H9 (cell line): ENCODE data around the gene COPG1. TPM values are rescaled to one million over a fixed set of nuclear protein-coding genes. Genes with fewer than 3 reads are reported as not detected.

Experiments used
- DNase-seq: peaks from one replicate; pipeline ENCODE4 v3.0.0-alpha.2; 2017
- H2AFZ ChIP-seq: one replicate; pipeline ENCODE4 v1.6.1; 2013; ENCODE audit warnings: mild to moderate bottlenecking, low read length, control low read depth, moderate library complexity
- H2AK5ac ChIP-seq: 2 replicates; pipeline ENCODE4 v1.6.1; 2013; ENCODE audit warnings: low read length, control low read depth, mixed read lengths; ENCODE audit not compliant: insufficient read length
- H2BK120ac ChIP-seq: one replicate; pipeline ENCODE4 v1.6.1; 2013; ENCODE audit warnings: low read depth, mild to moderate bottlenecking, low read length, control low read depth, inconsistent platforms; ENCODE audit not compliant: poor library complexity, severe bottlenecking
- H2BK12ac ChIP-seq: 2 replicates; pipeline ENCODE4 v1.6.1; 2013; ENCODE audit warnings: low read length, control low read depth, mixed read lengths, low read depth; ENCODE audit not compliant: insufficient read length
- H2BK15ac ChIP-seq: 2 replicates; pipeline ENCODE4 v1.6.1; 2013; ENCODE audit warnings: low read depth, low read length, control low read depth
- H2BK20ac ChIP-seq: one replicate; pipeline ENCODE4 v1.6.1; 2013; ENCODE audit warnings: low read depth, mild to moderate bottlenecking, low read length, control low read depth, inconsistent platforms; ENCODE audit not compliant: poor library complexity, severe bottlenecking
- H2BK5ac ChIP-seq: 2 replicates; pipeline ENCODE4 v1.6.1; 2013; ENCODE audit warnings: low read length, control low read depth, mixed read lengths; ENCODE audit not compliant: insufficient read length
- H3K14ac ChIP-seq: 2 replicates; pipeline ENCODE4 v1.6.1; 2013; ENCODE audit warnings: low read length, control low read depth; ENCODE audit not compliant: insufficient read depth
- H3K18ac ChIP-seq: 2 replicates; pipeline ENCODE4 v1.6.1; 2013; ENCODE audit warnings: low read depth, mild to moderate bottlenecking, mixed read lengths, low read length, control low read depth; ENCODE audit not compliant: insufficient read length
- H3K23ac ChIP-seq: 2 replicates; pipeline ENCODE4 v1.6.1; 2013; ENCODE audit warnings: low read length, control low read depth, mixed read lengths, low read depth; ENCODE audit not compliant: insufficient read length
- H3K23me2 ChIP-seq: 2 replicates; pipeline ENCODE4 v1.6.1; 2013; ENCODE audit warnings: low read depth, mild to moderate bottlenecking, mixed read lengths, low read length, control low read depth; ENCODE audit not compliant: insufficient read length, poor library complexity, severe bottlenecking
- H3K27ac ChIP-seq: 2 replicates; pipeline ENCODE4 v1.5.1; 2013; ENCODE audit warnings: low read length, control low read depth, mixed read lengths, low read depth; ENCODE audit not compliant: insufficient read length
- H3K27me3 ChIP-seq: 2 replicates; pipeline ENCODE4 v1.6.1; 2013; ENCODE audit warnings: low read length, control low read depth, inconsistent platforms; ENCODE audit not compliant: insufficient read depth
- H3K4ac ChIP-seq: 2 replicates; pipeline ENCODE4 v1.6.1; 2013; ENCODE audit warnings: low read depth, mild to moderate bottlenecking, control low read depth, inconsistent platforms, low read length, moderate library complexity
- H3K4me1 ChIP-seq: 2 replicates; pipeline ENCODE4 v1.6.1; 2013; ENCODE audit warnings: low read length, control low read depth, inconsistent platforms; ENCODE audit not compliant: insufficient read depth
- H3K4me2 ChIP-seq: 2 replicates; pipeline ENCODE4 v1.6.1; 2013; ENCODE audit warnings: low read length, control low read depth, mixed read lengths; ENCODE audit not compliant: insufficient read length, insufficient read depth
- H3K56ac ChIP-seq: 2 replicates; pipeline ENCODE4 v1.6.1; 2013; ENCODE audit warnings: low read depth, mild to moderate bottlenecking, mixed read lengths, low read length, control low read depth; ENCODE audit not compliant: insufficient read length
- H3K79me1 ChIP-seq: 2 replicates; pipeline ENCODE4 v1.6.1; 2013; ENCODE audit warnings: low read depth, mild to moderate bottlenecking, moderate library complexity, low read length, control low read depth, inconsistent platforms; ENCODE audit not compliant: insufficient read depth, poor library complexity, severe bottlenecking
- H3K79me2 ChIP-seq: 2 replicates; pipeline ENCODE4 v1.6.1; 2013; ENCODE audit warnings: low read length, control low read depth, inconsistent platforms; ENCODE audit not compliant: insufficient read depth
- H3K9ac ChIP-seq: 2 replicates; pipeline ENCODE4 v1.6.1; 2013; ENCODE audit warnings: low read length, control low read depth, mixed read lengths; ENCODE audit not compliant: insufficient read length; ENCODE audit errors: extremely low read depth
- H3K9me3 ChIP-seq: one replicate; pipeline ENCODE4 v1.6.1; 2013; ENCODE audit warnings: low read depth, low read length, inconsistent platforms; ENCODE audit not compliant: control insufficient read depth
- H3T11ph ChIP-seq: one replicate; pipeline ENCODE4 v1.6.1; 2013; ENCODE audit warnings: mild to moderate bottlenecking, low read length, control low read depth, inconsistent platforms
- H4K20me1 ChIP-seq: one replicate; pipeline ENCODE4 v1.6.1; 2013; ENCODE audit not compliant: control insufficient read depth, insufficient read length, insufficient read depth
- H4K5ac ChIP-seq: 2 replicates; pipeline ENCODE4 v1.6.1; 2013; ENCODE audit warnings: low read depth, mild to moderate bottlenecking, mixed read lengths, low read length, control low read depth; ENCODE audit not compliant: insufficient read length
- H4K8ac ChIP-seq: replicated peaks from 2 replicates; pipeline ENCODE4 v1.6.1; 2013; ENCODE audit warnings: low read length, control low read depth, mixed read lengths, low read depth; ENCODE audit not compliant: insufficient read length
- H4K91ac ChIP-seq: 2 replicates; pipeline ENCODE4 v1.6.1; 2013; ENCODE audit warnings: low read depth, mild to moderate bottlenecking, moderate library complexity, mixed read lengths, low read length, control low read depth; ENCODE audit not compliant: insufficient read length
- H3K27ac Mint-ChIP-seq, 3 experiments: 2 replicates in 2 of 3; 3 replicates in 1 of 3; pipeline ENCODE4 v1.8.0; 2020 to 2021; ENCODE audit warnings: mixed read lengths in 3 of 3, mild to moderate bottlenecking in 1 of 3, moderate library complexity in 1 of 3
- H3K27me3 Mint-ChIP-seq: 2 replicates; pipeline ENCODE4 v1.8.0; 2021; ENCODE audit warnings: low read depth, mild to moderate bottlenecking, moderate library complexity, mixed read lengths
- H3K36me3 Mint-ChIP-seq, 3 experiments: 2 replicates in 2 of 3; 3 replicates in 1 of 3; pipeline ENCODE4 v1.8.0; 2020 to 2021; ENCODE audit warnings: low read depth in 3 of 3, mixed read lengths in 3 of 3; ENCODE audit not compliant: insufficient read depth in 1 of 3
- H3K4me1 Mint-ChIP-seq, 2 experiments: 2 replicates each; pipeline ENCODE4 v1.8.0; 2020; ENCODE audit warnings: mixed read lengths in 2 of 2
- H3K4me3 Mint-ChIP-seq, 2 experiments: 2 replicates in 1 of 2; 3 replicates in 1 of 2; pipeline ENCODE4 v1.8.0; 2020 to 2021; ENCODE audit warnings: mild to moderate bottlenecking in 2 of 2, mixed read lengths in 2 of 2, moderate library complexity in 1 of 2
- H3K9me3 Mint-ChIP-seq, 2 experiments: 2 replicates in 1 of 2; 3 replicates in 1 of 2; pipeline ENCODE4 v1.8.0; 2020; ENCODE audit warnings: mild to moderate bottlenecking in 2 of 2, mixed read lengths in 2 of 2, moderate library complexity in 1 of 2
- WGBS: extraction: QIAGEN DNeasy Blood & Tissue Kit; methylation state at CpG from one replicate; pipeline ENCODE4 v1.1.7; 2013; ENCODE audit warnings: missing lambda C conversion rate, low lambda C conversion rate, mixed read lengths; ENCODE audit not compliant: insufficient read length; ENCODE audit errors: extremely low coverage; 5-methylcytosine and 5-hydroxymethylcytosine counted together
- total RNA-seq: library from RNA; stranded (reverse); gene quantifications from 2 replicates; pipeline ENCODE4 v1.2.1, GENCODE V29; 2021
- TF ChIP-seq, protein P1 (sequence below): fragments of 200-600 bp; sonication (generic); conservative IDR thresholded peaks from 3 replicates; pipeline ENCODE4 v1.8.0; 2021; ENCODE audit warnings: antibody characterized with exemption, mild to moderate bottlenecking

The COPG1 gene
- total RNA-seq, 1 experiment from 2014 or later = 147 TPM

DNA sequence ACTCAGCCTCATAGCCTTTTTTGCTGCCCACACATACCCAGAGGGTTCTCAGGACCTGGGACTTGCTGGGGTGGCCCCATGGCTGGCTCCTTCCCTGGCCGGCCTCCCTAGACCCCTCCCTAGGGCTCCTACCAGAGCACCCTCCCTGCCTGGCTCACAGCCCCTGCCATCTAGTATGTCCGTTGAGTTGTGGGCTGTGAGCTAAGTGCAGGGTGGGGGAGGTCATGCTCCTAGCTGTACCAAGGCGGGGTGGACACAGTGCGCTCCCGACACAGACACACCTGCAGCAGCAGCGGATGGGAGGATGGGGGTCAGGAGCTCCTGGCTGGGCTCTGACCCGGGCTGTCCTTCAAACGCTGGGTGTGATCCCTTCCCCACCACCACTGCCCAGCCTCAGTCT lies 70.9 kb downstream of the COPG1 start:
- Histone ChIP-seq H3K79me2 (no peaks in the 10 kb centered on the region), H2AFZ (no peak overlapping the region), H2BK20ac (no peak overlapping the region), H4K20me1 (no peaks in the 10 kb centered on the region), H3K9ac (no peak overlapping the region), H2BK12ac (no peak overlapping the region), H3K27ac (no peak overlapping the region), H3K4me2 (no peak overlapping the region), H4K8ac (no peak overlapping the region), H3K4me1 (no peaks in the 10 kb centered on the region), H2BK120ac (no peak overlapping the region), H3K14ac (no peak overlapping the region), H3K18ac (no peak overlapping the region), H2BK5ac (no peak overlapping the region), H3K9me3 (no peaks in the 10 kb centered on the region), H3K79me1 (no peaks in the 10 kb centered on the region), H3K56ac (no peak overlapping the region), H3K23ac (no peak overlapping the region), H3K23me2 (peaks cover 4% of the 10 kb centered on the region), H4K91ac (no peak overlapping the region), H4K5ac (no peak overlapping the region), H2BK15ac (no peak overlapping the region), H3K27me3 (no peaks in the 10 kb centered on the region), H2AK5ac (no peak overlapping the region), H3K4ac (no peak overlapping the region), H3T11ph (no peak overlapping the region)
- TF ChIP-seq, protein P1, sequence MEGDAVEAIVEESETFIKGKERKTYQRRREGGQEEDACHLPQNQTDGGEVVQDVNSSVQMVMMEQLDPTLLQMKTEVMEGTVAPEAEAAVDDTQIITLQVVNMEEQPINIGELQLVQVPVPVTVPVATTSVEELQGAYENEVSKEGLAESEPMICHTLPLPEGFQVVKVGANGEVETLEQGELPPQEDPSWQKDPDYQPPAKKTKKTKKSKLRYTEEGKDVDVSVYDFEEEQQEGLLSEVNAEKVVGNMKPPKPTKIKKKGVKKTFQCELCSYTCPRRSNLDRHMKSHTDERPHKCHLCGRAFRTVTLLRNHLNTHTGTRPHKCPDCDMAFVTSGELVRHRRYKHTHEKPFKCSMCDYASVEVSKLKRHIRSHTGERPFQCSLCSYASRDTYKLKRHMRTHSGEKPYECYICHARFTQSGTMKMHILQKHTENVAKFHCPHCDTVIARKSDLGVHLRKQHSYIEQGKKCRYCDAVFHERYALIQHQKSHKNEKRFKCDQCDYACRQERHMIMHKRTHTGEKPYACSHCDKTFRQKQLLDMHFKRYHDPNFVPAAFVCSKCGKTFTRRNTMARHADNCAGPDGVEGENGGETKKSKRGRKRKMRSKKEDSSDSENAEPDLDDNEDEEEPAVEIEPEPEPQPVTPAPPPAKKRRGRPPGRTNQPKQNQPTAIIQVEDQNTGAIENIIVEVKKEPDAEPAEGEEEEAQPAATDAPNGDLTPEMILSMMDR = no peak
- no CpG with 5 or more reads among the region's 8 CpGs for WGBS
- peaks cover 3 to 20% (median 9%) of the 10 kb centered on the region in 3 experiments; a peak in 5 of 7 replicates for H3K36me3 Mint-ChIP-seq
- H3K4me1 Mint-ChIP-seq = peaks cover 3% of the 10 kb centered on the region in 2 experiments; a peak in 1 of 4 replicates
- H3K9me3 Mint-ChIP-seq = no peaks in the 10 kb centered on the region; a peak in 1 of 5 replicates
- no peaks in the 10 kb centered on the region; the same call in 1 of the 2 replicates for H3K27me3 Mint-ChIP-seq
- no peak for DNase-seq
- no peak overlapping the region for H3K4me3 Mint-ChIP-seq
- no peak overlapping the region for H3K27ac Mint-ChIP-seq
